IPS-18c (cell line): ENCODE measurements around the gene PPP1CA.

Source experiments
- H3K4me3 ChIP-seq: 2 replicates; pipeline ENCODE4 v1.7.0; 2013; ENCODE audit warnings: low read depth, mild to moderate bottlenecking, low read length, moderate library complexity; ENCODE audit not compliant: insufficient read depth
- H3K9me3 ChIP-seq: one replicate; pipeline ENCODE4 v1.6.1; 2013; ENCODE audit warnings: mild to moderate bottlenecking, low read length, moderate library complexity; ENCODE audit not compliant: control insufficient read depth, insufficient read depth

PPP1CA gene

DNA sequence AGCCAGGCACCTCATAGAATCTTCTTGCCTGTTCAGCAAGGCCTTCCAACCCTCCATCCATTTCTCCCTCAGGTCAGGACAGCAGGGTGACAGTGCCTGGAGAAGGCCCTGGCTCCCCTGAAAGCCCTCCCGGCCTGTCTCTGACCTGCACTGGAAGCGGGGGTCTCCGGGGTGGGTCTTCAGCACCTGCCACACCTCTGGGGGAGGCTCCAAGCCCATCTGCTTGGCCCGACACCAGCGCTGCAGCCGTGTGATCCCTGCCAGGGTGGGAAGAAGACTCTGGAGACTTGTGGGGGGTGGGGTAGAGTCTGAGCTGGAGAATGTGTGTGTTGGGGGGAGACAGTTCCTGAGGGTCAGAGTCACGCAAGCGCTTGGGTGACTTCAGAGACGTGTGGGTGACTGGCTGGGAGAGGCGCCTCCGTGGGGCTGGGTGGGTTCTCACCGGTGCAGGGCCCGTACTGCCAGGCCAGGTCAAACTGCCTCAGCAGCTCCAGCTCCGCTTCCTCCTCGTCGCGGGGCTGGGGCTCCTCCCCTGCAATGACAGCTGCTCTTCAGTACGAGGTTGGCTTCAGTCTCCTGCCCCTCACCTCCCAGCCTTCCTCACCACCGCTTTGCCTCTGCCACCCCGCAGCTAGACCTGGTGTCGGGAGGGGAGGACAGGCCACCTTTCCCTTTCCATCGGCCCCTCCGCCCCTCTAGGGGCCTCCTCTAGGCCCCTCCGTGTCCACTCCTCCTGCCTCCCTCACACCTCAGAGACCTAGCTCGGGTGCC is 48.9 kb downstream of the PPP1CA start:
- Histone ChIP-seq H3K4me3 (peak overlapping the region; percentile 68), H3K9me3 (no peaks in the 10 kb centered on the region)

DNA sequence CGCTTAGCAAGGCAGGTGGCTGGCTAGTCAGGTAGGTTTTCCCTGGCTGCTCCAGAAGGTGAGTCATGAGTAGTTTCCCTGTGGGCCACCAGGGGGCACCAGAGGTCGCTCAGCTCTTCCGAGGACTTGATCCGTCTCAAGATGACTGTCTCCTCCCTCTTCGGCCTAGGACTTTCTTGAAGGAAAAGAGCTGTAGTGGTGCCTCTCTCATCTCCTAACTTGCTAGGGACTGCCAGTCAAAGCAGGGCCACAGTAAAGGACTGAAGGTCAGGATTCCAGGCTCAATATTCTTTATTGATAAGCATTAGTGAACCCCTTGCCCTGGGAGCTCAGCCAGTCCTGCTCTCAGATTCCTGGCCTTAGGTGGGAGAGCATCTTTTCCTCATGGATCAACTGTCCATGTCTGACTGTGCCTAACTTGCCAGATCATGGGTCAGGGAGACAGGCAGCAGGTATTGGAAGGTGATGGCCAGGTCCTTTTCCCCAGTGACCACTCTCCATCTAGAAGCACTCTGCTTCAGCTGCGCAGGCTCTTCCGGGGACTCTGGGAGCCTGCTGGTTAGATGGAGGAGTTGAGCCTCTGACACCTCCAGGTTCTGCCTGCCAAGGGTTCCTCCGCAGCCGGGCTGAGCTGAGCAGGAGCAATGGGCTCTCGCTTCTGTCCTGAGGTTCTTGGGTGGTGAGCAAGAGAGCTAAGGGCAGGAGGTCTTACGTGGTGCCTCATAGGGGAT is 50.2 kb downstream of the PPP1CA start:
- no peaks in the 10 kb centered on the region for H3K9me3 ChIP-seq
- H3K4me3 ChIP-seq, result no peak overlapping the region

DNA sequence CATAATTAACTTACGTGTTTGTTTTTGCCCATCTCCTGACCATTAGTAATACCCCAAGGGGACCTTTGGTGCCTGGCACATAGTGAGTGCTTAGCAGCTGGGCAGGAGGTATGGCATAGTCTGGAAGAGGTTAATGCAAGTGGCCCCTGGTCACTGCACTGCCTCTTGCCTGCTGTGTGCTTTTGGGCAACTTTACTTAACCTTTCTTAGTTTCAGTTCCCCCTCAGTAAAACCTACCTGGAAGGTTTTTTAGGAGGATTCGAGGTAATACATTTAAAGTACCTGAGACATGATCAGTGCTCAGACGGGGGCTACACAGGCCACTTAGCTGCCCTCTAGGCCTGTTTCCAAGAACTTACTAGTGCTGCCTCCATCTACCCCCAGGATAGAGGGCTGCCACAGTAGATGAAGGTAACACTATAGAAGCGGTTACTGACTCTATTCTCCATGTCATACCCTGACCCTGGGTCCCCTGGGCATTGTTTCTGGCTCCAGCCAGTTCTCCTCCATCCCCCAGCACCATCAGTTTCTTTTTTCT is 51.7 kb downstream of the PPP1CA start:
- H3K9me3 ChIP-seq, result no peaks in the 10 kb centered on the region

DNA sequence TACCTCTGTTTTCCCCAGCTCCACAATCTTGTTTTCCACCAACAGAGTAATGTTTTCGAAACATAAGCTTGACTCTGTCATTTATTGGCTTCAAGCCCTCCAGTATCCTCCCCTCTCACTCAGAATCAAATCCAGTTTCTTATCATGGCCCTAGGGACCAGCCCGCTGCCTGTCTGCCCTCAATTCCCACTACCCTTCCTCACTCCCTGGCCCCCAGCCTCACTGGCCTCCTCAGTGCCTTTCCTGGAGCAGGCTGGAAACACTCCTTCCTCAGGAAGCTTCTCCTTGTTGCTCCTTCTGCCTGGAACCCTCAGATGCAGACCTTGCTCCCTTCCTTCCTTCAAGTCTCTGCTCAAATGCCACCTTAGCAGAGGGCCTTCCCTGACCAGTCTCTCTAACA is 52.2 kb downstream of the PPP1CA start:
- Histone ChIP-seq H3K9me3 (no peaks in the 10 kb centered on the region), H3K4me3 (no peak overlapping the region)

More for the DNA sequence above, 51.7 kb downstream of the PPP1CA start:
- H3K4me3 ChIP-seq, result no peak overlapping the region

DNA sequence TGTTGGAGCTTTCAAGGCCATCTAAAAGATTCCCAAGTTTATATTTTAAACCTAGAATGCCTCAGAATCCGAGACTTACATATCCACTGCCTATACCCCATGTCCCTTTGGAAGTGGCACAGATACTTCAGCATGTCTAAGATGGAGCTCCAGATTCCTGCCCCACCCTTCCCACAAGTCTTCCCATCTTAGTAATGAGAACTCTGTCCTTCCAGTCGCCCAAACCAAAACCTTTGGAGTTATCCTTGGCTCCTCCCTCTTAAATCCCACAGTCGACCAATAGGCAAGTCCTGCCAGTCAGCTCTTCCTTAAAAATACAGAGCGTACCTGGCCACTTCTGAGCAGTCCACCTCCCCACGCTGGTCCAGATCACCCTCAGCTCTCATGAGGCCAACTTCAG is 52.6 kb downstream of the PPP1CA start:
- no peaks in the 10 kb centered on the region for H3K9me3 ChIP-seq
- no peak overlapping the region for H3K4me3 ChIP-seq
